Progenitor cell of endocrine pancreas (in vitro differentiated cells): ENCODE results near the gene ARID1B. TPM values are rescaled to one million over a fixed set of nuclear protein-coding genes. Genes with fewer than 3 reads are reported as not detected.

Source experiments
- DNase-seq: peaks from one replicate; pipeline ENCODE4 v3.0.0; 2021; ENCODE audit warnings: low spot score; ENCODE audit not compliant: unreplicated experiment
- H3K27ac Mint-ChIP-seq: 2 replicates; pipeline ENCODE4 v1.8.0; 2021; ENCODE audit warnings: mild to moderate bottlenecking, moderate library complexity, mixed read lengths
- H3K27me3 Mint-ChIP-seq: 2 replicates; pipeline ENCODE4 v1.8.0; 2021; ENCODE audit warnings: mixed read lengths
- H3K36me3 Mint-ChIP-seq: 2 replicates; pipeline ENCODE4 v1.8.0; 2022; ENCODE audit warnings: mixed read lengths; ENCODE audit not compliant: insufficient read depth
- H3K4me1 Mint-ChIP-seq: 2 replicates; pipeline ENCODE4 v1.8.0; 2021; ENCODE audit warnings: low read depth, mixed read lengths
- H3K4me3 Mint-ChIP-seq: 2 replicates; pipeline ENCODE4 v1.8.0; 2021; ENCODE audit warnings: low read depth, mild to moderate bottlenecking, moderate library complexity, mixed read lengths
- H3K9me3 Mint-ChIP-seq: 2 replicates; pipeline ENCODE4 v1.8.0; 2021; ENCODE audit warnings: low read depth, mixed read lengths
- total RNA-seq: library from RNA; stranded (reverse); gene quantifications from 2 replicates; pipeline ENCODE4 v1.2.1, GENCODE V29; 2021
- TF ChIP-seq, protein P1 (sequence below): fragments of 200-600 bp; sonication (generic); IDR thresholded peaks from one replicate; pipeline ENCODE4 v1.5.0; 2021; ENCODE audit warnings: antibody characterized with exemption, mild to moderate bottlenecking; ENCODE audit not compliant: unreplicated experiment

The ARID1B gene
- total RNA-seq, 1 donor from 2014 or later = 152 TPM

DNA sequence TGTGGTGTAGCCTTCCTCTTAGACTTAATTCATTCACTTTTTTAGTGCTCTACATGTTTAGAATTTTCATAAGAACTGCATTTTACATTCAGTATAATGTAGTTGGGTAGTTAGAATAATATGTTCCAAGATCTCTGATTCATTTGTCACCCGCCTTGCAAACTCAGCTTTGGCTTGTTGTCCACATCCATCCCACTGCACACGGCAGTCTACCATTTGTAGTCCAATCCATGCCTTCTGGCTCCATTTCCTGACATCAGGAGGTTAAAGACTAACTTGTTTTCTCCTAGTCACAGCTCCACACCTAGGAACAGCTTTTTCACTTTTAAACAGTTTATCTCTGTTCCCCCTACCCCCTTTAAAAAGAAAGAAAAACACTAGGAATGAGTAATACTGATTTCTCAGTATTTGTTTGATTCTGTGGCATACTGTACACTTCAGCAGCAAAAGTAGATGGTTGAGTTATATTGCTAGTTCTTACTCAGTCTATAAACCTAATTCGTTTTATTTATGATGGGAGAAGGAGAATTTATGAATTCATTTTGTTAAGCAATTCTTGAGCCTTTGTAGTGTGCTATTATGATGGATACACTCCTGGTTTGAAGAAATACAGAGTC is 180.9 kb downstream of the ARID1B start:
- Mint-ChIP-seq H3K4me1 (peaks cover 17% of the 10 kb centered on the region), H3K9me3 (no peaks in the 10 kb centered on the region), H3K36me3 (peaks cover 4% of the 10 kb centered on the region), H3K27me3 (no peaks in the 10 kb centered on the region), H3K27ac (no peak overlapping the region), H3K4me3 (no peak overlapping the region)
- TF ChIP-seq, protein P1, sequence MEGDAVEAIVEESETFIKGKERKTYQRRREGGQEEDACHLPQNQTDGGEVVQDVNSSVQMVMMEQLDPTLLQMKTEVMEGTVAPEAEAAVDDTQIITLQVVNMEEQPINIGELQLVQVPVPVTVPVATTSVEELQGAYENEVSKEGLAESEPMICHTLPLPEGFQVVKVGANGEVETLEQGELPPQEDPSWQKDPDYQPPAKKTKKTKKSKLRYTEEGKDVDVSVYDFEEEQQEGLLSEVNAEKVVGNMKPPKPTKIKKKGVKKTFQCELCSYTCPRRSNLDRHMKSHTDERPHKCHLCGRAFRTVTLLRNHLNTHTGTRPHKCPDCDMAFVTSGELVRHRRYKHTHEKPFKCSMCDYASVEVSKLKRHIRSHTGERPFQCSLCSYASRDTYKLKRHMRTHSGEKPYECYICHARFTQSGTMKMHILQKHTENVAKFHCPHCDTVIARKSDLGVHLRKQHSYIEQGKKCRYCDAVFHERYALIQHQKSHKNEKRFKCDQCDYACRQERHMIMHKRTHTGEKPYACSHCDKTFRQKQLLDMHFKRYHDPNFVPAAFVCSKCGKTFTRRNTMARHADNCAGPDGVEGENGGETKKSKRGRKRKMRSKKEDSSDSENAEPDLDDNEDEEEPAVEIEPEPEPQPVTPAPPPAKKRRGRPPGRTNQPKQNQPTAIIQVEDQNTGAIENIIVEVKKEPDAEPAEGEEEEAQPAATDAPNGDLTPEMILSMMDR = no peak
- no peak for DNase-seq

DNA sequence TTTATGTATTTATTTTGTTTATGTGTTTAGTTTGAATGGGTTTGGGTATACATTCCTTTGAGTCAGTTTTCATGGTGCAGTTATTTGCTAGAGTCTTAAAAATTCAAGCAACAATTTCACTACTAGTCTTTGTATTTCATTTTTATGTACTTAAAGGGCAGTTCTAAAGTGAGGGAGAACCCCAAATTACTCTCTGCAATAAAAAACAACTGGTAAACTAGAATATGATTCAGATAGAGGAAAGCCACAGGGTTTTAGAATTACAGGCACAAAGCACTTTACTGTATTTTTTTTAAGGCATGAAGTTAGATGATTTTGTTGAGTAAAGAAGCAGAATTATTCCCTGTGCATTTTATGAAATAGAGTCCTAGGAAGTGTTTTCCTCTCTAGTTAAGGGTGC is 183.3 kb downstream of the ARID1B start:
- Mint-ChIP-seq H3K27me3 (no peaks in the 10 kb centered on the region), H3K4me3 (no peak overlapping the region), H3K27ac (no peak overlapping the region), H3K36me3 (peaks cover 4% of the 10 kb centered on the region), H3K9me3 (no peaks in the 10 kb centered on the region), H3K4me1 (peaks cover 7% of the 10 kb centered on the region)
- DNase-seq = no peak
- TF ChIP-seq, protein P1 = no peak

DNA sequence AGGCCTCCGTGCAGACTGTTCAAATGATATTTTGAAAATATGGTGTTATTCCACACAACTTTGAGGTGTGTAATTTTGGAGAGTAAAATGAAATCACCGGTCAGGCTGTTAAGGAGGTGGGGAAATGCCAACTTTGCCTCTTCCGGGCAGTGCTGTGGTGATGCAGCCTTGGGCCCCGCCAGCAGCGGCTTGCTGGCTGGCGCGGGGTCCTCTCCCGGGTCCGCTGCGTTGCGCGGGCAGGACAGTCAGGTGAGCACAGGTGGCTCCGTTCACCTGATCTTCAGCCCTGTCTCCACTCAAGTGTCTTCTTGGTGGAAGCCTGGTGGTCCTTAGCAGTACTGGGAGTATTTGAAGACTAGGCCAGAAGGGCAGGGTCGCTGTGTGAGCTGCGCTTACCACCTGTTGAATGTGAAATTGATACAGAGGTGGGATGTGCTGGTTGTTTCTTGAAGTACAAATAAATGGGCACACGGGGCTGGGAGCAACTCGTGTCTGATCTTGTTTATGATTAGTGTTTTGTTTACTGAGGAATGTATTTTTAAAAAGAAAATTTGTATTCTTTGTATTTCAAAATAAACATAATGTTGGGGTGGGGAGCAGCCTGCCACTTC is 184.2 kb downstream of the ARID1B start:
- Mint-ChIP-seq H3K9me3 (no peaks in the 10 kb centered on the region), H3K4me3 (no peak overlapping the region), H3K27me3 (no peaks in the 10 kb centered on the region), H3K36me3 (peaks cover 4% of the 10 kb centered on the region), H3K27ac (no peak overlapping the region), H3K4me1 (peaks cover 10% of the 10 kb centered on the region)
- TF ChIP-seq, protein P1 = no peak
- no peak for DNase-seq

DNA sequence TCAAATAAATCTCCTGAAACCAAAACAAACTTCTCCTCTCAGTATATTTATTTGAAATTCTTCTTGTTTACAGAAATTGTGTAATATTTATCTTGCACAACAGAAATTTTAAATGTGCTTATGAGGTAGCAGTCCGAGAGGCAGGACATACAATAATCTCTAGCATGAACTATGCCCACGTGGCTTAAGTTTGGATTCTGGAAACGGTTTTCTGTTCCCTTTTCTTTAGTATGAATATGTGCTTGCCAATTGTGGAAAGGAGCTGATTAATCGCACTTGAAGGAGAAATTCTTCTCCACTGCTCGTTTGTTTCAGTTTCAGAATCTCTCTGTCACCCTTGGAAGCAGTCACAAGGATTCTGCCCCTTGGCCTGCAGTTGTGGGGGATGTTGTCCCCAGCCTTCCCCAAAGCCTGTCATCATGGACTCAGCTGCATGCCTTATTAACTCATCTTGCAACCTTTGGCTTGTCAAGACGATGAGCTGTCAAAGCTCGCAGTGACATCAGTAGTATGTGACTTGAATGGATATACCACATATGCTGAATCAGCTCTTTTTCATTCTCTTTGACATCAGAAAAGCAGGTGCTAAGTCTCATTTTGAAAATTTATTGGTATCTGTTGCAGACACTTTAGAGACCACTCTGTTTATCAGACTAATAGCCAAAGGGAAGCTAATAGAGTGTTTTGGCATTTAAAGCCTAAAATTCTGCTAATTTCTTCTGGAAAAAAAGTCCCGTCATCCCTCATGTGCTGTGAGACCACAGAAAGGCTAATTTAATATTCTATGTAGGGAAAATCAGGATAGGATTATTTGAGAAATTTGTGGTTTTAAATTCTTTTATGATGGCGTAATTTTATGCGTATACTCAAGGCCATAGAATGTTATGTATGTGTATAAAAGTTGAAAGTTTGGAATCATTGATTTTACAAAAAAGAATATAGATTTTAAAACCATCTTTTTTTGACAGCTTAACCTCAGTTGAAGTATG is 186.8 kb downstream of the ARID1B start:
- Mint-ChIP-seq H3K27ac (peak overlapping the region; percentile 27), H3K36me3 (peaks cover 4% of the 10 kb centered on the region), H3K4me1 (peaks cover 23% of the 10 kb centered on the region), H3K27me3 (no peaks in the 10 kb centered on the region), H3K9me3 (no peaks in the 10 kb centered on the region), H3K4me3 (no peak overlapping the region)
- TF ChIP-seq, protein P1 = no peak
- no peak for DNase-seq

DNA sequence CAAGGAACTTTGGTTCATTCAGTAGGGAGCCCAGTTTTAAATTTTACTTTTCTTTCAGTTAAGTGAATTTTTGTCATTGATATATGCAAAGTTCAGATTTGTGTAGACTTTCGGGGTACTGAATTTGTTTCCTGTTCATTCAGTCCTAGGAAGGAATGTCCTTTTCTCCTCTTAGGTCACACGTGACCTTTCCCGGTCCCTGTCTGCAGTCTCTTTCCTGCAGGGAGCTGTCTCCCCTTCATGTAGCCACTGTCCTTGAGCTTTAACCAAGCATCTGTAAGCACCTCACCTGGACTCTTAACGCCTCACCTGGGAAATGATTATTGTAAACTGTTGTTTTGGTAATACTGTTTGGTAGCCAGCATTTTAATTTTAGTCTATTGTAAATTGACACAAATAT is 190.7 kb downstream of the ARID1B start:
- TF ChIP-seq, protein P1 = no peak
- no peak for DNase-seq
- Mint-ChIP-seq H3K9me3 (no peaks in the 10 kb centered on the region), H3K36me3 (peaks cover 1% of the 10 kb centered on the region), H3K4me3 (no peak overlapping the region), H3K27ac (peak overlapping the region; percentile 59), H3K4me1 (peaks cover 28% of the 10 kb centered on the region), H3K27me3 (no peaks in the 10 kb centered on the region)
